Spleen (tissue), 7 donors: Measurements from ENCODE around the gene GSTA3.

Experiments used
- CTCF ChIP-seq, 11 experiments: fragments of 200-600 bp in 7 of 11; fragments of 450-650 bp in 4 of 11; sonication (generic) in 4 of 11; IDR thresholded peaks in 8 of 11; conservative IDR thresholded peaks in 3 of 11; 1 replicate in 7 of 11; 2 replicates in 4 of 11; pipeline versions ENCODE4 v1.4.0 to v1.8.0; 2016 to 2021; ENCODE audit warnings: antibody characterized with exemption in 11 of 11, inconsistent platforms in 4 of 11, mild to moderate bottlenecking in 1 of 11
- POLR2A ChIP-seq, 3 donors: fragments of 450-650 bp; IDR thresholded peaks; one replicate each; pipeline ENCODE4 v1.5.1; 2017; ENCODE audit warnings: antibody characterized with exemption in 3 of 3, mild to moderate bottlenecking in 1 of 3
- donor health status: DM: no; HTN: no; CAD: no; lungs with moderate emphysema.
- donor health status: DM: no; HTN: no; CAD: no.
- donor health status: DM: no; HTN: no; CAD: no.

GRCh38 chr6:52921743-52922142 lies 12.2 kb upstream of the GSTA3 start:
- TF ChIP-seq CTCF (IDR thresholded peaks at IDR 0.05 in 8 of 11, conservative IDR thresholded peaks at IDR 0.05 in 3 of 11) (no peak), POLR2A (IDR thresholded peaks at IDR 0.05) (no peak)
